ENCODE data around the gene ADCYAP1R1. TPM values are rescaled to one million over a fixed set of nuclear protein-coding genes. Genes with fewer than 3 reads are reported as not detected.
"Not testable (repeated sequence)": the region's sequence is repeated elsewhere in the genome, so short reads cannot be mapped to it uniquely, and the experiment has no call there.

ADCYAP1R1 gene
- total RNA-seq, 1 donor from 2014 or later, result 0.48 TPM

- no peak for DNase-seq (ENCODE audit: low spot score)
Observed at GRCh38 chr7:31133497-31133896, 81.4 kb downstream of the ADCYAP1R1 start.

- DNase-seq (ENCODE audit: low spot score), result peak; percentile 87
Observed at GRCh38 chr7:31134246-31135188, 82.4 kb downstream of the ADCYAP1R1 start.

DNA sequence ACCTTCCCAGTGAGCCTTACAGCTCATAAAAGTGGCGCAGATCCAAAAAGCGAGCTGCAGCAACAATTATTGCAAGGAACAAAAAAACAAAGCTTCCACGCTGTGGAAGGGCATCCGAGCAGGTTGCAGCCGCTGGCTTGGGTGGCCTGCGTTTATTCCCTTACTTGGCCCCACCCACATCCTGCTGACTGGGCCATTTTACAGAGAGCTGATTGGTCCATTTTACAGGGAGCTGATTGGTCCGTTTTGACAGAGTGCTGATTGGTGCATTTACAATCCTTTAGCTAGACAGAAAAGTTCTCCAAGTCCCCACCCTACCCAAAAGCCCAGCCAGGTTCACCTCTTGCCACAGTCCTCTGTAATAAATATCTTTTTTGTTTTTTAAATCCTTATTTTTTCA, 85.1 kb downstream of the ADCYAP1R1 start:
- no peak for DNase-seq (ENCODE audit: low spot score)

DNA sequence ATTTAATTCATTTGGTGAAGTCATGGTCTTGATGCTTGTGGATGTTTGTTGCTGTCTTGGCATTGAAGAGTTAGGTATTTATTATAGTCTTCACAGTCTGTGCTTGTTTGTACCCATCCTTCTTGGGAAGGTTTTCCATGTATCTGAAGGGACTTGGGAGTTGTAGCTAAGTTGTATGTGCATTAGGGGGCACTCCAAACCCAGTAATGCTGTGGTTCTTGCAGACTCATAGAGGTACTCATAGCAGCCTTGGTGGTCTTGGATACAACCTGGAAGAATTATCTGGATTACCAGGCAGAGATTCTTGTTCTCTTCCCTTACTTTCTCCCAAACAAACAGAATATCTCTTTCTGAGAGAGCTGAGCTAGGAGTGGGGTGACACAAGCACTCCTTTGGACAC, 93.2 kb downstream of the ADCYAP1R1 start:
- no peak for DNase-seq (ENCODE audit: low spot score)

- no peak for DNase-seq (ENCODE audit: low spot score)
Observed at GRCh38 chr7:31146030-31146429, 93.9 kb downstream of the ADCYAP1R1 start.

DNA sequence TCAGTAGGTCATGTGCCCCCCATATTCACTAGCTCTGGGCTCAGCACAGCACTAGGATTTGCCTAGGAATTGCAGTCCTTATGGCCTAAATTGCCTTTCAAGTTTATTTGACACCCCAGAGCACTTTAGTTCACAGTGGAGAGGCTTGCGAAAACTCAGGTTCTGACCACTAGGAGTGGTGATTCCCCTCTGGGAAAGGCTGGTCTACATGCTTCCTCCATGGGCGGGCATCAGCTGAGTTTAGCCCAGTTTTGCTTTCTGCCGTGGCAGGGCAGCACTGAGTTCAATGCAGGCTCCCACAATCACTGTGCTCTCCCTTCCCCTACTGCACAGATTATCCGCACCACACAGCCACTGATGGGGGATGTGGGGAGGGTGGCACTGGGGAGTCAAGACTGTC, 94.4 kb downstream of the ADCYAP1R1 start:
- DNase-seq (ENCODE audit: low spot score), result no peak

DNA sequence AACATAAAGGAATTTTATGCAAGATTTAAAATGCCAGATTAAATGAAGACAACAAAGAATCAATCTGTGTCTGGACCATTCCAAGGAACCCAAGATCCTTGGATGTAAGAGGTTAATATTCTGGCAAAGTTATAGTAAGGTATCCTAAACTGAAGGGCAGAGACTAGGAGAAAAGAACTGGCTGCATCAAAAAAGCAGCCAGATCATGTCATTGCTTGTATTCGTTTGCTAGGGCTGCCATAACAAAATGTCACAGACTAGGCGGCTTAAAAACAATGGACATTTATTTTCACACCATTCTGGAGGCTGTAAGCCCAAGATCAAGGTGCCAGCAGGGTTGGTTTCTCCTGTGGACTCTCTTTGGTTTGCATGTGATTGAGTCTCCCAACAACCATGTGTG, 99.7 kb downstream of the ADCYAP1R1 start:
- DNase-seq (ENCODE audit: low spot score), result no peak

GRCh38 chr7:31153318-31153717, 101.2 kb downstream of the ADCYAP1R1 start:
- not testable (repeated sequence) for DNase-seq (ENCODE audit: low spot score)

DNA sequence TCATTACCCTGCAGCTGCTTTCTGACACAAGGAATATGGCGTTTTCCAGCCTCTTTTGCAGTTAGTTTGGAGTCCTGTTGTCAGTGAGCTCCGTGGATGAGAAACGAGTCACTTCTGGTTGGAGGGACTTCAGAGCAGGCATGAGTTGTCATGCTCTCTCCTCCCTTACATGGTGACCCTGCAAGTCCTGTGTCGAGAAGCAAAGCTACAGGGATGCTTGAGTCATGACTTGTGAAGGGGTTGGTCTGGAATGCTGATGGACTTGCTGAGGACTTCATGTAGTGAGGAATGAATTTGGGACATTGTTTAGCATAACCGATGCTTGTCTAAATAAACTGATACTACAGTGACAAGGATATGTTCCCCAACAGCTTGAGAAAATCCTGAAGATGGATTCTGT, 108.8 kb downstream of the ADCYAP1R1 start:
- DNase-seq (ENCODE audit: low spot score), result no peak

Other genes with a start within 250 kb of the ADCYAP1R1 start
- 121 TPM for gene AQP1, start 140.5 kb upstream of the ADCYAP1R1 start, total RNA-seq (ENCODE audit: insufficient read depth, low replicate concordance)
- gene GHRHR, start 88.4 kb upstream of the ADCYAP1R1 start, total RNA-seq (ENCODE audit: insufficient read depth, low replicate concordance), result 2.4 TPM

All from umbilical cord (tissue), 2 donors.